Measurements from ENCODE around the gene SH2D7.
A peak's percentile ranks its signal among the peaks of the same experiment; 100 is the strongest.

Gene SH2D7

DNA sequence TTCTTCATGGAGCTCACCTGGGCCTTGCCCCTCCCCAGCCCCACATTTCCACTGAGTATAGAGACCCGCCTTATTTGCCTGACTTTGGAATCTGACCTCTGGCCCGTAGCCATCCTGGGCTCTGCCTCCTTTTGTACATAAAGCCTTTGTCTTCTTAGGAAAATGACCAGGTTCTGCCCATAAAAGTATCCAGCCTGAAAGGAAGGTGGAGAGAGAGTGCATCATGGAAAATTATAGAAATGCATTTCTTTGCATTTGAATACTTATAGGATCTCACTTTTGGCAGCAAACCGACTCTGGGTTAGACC, 3.6 kb upstream of the SH2D7 start:
- no peak for DNase-seq (ENCODE audit: low read depth)
- TF ChIP-seq, protein P1, sequence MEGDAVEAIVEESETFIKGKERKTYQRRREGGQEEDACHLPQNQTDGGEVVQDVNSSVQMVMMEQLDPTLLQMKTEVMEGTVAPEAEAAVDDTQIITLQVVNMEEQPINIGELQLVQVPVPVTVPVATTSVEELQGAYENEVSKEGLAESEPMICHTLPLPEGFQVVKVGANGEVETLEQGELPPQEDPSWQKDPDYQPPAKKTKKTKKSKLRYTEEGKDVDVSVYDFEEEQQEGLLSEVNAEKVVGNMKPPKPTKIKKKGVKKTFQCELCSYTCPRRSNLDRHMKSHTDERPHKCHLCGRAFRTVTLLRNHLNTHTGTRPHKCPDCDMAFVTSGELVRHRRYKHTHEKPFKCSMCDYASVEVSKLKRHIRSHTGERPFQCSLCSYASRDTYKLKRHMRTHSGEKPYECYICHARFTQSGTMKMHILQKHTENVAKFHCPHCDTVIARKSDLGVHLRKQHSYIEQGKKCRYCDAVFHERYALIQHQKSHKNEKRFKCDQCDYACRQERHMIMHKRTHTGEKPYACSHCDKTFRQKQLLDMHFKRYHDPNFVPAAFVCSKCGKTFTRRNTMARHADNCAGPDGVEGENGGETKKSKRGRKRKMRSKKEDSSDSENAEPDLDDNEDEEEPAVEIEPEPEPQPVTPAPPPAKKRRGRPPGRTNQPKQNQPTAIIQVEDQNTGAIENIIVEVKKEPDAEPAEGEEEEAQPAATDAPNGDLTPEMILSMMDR (IDR thresholded peaks at IDR 0.05; ENCODE audit: low read depth, low read length, missing control alignments): no peak
- no peak overlapping the region for H3K4me3 ChIP-seq (ENCODE audit: low read depth, low read length)
- in situ Hi-C loops (cut with HindIII; ENCODE audit: low sequenced_read_pairs): no loop called here

DNA sequence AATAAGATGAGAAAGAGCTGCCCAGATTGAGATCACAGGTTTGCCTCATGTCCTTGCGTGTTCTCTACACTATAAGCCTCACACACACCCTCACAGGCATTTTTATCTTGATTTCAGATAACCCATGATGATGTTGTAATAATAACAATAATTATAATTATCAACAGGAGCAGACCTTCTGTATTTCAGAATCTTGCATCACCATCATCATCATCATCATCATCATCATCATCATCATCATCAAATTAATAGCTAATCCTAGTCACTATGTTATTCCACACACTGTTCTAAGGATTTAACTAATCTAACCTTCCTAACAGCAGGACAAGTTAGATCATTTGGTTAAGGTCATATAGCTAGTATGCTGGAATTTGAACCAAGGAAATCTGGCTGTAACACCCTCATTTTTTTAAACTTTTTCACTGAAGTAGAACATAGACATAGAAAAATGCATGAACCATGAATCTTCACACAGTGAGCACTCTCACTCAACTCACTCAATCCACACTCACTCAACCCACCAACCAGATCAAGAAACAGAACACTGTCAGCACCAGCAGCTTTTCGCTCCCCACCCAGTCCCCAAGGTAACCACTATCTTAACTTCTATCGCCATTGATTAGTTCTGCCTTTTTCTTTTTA, 1.8 kb upstream of the SH2D7 start:
- TF ChIP-seq, protein P1 (IDR thresholded peaks at IDR 0.05; ENCODE audit: low read depth, low read length, missing control alignments): no peak
- no peak for DNase-seq (ENCODE audit: low read depth)
- in situ Hi-C loops (cut with HindIII; ENCODE audit: low sequenced_read_pairs): no loop called here
- H3K4me3 ChIP-seq (ENCODE audit: low read depth, low read length): no peak overlapping the region

DNA sequence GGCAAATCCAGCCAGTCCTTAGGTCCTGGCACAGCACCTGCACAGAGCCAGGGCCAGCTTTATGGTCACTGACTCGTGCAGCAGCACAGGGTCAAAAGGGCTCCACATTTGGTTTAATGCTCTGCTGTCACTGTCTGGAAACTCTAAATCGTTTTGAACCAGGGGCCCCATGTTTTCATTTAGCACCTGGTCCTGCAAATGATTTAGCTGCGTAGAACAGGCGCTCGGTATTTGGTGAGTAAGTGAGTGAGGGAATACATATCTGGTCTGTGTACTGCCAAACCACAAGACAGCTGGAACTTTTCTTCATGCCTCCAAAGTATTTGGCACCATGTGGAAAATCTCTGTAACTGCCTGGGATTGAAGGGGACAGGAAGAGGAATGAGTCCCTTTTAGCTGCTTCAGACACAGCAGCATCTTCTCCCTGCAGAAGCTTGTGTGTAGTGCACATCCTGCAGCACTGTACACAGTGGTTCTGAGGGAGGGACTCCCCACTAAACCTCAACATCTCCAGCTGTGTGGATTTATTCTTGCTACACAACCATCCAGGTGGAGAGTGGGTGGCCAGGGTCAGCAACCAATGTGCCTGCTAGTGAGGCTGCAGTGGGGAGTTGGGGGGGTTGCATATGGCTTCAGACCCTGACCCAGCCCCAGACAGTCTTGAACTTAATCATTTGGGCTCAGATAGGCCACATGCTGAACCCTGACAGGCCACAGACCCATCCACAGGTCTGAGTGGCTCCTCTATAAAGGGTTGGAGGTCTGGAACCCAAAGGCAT, 1.1 kb downstream of the SH2D7 start:
- peak; percentile 67 for DNase-seq (ENCODE audit: low read depth)
- no peak overlapping the region for H3K4me3 ChIP-seq (ENCODE audit: low read depth, low read length)
- in situ Hi-C loops (cut with HindIII; ENCODE audit: low sequenced_read_pairs): no loop called here
- TF ChIP-seq, protein P1 (IDR thresholded peaks at IDR 0.05; ENCODE audit: low read depth, low read length, missing control alignments): no peak

DNA sequence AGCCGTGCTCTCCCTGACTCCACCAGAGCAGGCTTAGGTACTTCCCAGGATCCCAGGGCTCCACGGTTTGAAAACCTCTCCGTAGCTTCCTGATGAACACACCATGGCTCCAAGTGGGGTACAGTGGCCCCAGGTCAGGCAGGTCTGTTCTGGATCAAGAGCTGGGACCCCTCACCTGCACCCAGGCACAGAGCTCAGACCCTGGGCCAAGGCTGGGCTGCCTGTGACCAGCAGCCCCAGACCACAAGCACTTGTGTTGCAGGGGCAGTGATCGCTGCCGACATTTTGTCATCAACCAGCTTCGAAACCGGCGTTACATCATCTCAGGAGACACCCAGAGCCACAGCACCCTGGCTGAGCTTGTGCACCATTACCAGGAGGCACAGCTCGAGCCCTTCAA, 5.3 kb downstream of the SH2D7 start:
- TF ChIP-seq, protein P1 (IDR thresholded peaks at IDR 0.05; ENCODE audit: low read depth, low read length, missing control alignments): no peak
- in situ Hi-C loops (cut with HindIII; ENCODE audit: low sequenced_read_pairs): no loop called here
- H3K4me3 ChIP-seq (ENCODE audit: low read depth, low read length): no peak overlapping the region
- no peak for DNase-seq (ENCODE audit: low read depth)

DNA sequence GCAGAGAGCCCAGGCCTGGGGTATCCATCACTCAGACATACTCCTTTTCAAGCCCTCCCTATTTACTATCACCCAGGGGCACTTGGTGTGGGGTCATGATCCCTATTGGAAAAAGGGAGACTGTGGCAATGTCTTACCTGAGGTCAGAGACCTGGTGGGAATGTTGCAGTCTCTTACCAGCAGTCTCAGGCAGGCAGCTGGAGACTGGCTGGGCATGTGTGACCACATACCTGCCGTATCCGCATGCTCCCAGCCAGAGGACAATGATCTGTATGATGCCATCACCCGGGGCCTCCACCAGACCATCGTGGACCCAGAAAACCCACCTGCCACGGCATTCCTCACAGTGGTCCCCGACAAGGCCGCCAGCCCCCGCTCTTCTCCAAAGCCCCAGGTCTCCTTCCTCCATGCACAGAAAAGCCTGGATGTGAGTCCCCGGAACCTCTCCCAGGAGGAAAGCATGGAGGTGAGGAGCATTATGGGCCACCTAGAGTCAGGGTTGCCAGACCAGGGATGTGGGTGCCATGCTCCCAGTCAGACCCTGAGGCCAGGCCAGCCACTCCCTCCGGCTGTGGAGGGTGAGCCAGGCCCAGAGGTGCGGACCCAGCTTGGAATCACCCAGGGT, 5.9 kb downstream of the SH2D7 start:
- in situ Hi-C loops (cut with HindIII; ENCODE audit: low sequenced_read_pairs): no loop called here
- no peak for DNase-seq (ENCODE audit: low read depth)
- H3K4me3 ChIP-seq (ENCODE audit: low read depth, low read length): no peak overlapping the region
- TF ChIP-seq, protein P1 (IDR thresholded peaks at IDR 0.05; ENCODE audit: low read depth, low read length, missing control alignments): no peak

DNA sequence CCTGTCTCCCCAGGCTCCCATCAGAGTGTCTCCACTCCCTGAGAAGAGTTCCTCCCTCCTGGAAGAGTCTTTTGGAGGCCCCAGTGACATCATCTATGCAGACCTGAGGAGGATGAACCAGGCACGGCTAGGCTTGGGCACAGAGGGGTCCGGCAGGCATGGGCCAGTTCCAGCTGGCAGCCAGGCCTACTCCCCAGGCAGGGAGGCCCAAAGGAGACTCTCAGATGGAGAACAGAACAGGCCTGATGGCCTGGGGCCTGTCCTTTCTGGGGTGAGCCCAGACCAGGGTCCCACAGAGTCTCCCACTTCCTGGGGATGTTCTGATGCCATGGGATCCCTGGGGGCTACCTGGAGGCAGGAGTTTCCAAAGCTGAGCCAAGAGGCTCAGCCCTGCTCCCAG, 8.5 kb downstream of the SH2D7 start:
- DNase-seq (ENCODE audit: low read depth): no peak
- in situ Hi-C loops (cut with HindIII; ENCODE audit: low sequenced_read_pairs): no loop called here
- TF ChIP-seq, protein P1 (IDR thresholded peaks at IDR 0.05; ENCODE audit: low read depth, low read length, missing control alignments): no peak
- H3K4me3 ChIP-seq (ENCODE audit: low read depth, low read length): no peak overlapping the region

All from astrocyte of the cerebellum (primary cell).